Tibial nerve (tissue), 4 donors: ENCODE data around the gene PGPEP1. TPM values are rescaled to one million over a fixed set of nuclear protein-coding genes. Genes with fewer than 3 reads are reported as not detected.
"Not testable (repeated sequence)": the region's sequence is repeated elsewhere in the genome, so short reads cannot be mapped to it uniquely, and the experiment has no call there.

Experiments
- DNase-seq, 2 donors: peaks; one replicate each; pipeline ENCODE4 v3.0.0-alpha.2; 2019; ENCODE audit warnings: low spot score in 2 of 2
- H3K27ac ChIP-seq, 4 donors: fragments of 200-600 bp; sonication (generic) in 3 of 4; one replicate each; pipeline ENCODE4 v1.5.1; 2017 to 2019; ENCODE audit warnings: mild to moderate bottlenecking in 1 of 4
- H3K27me3 ChIP-seq, 2 donors: fragments of 200-600 bp; sonication (generic) in 1 of 2; one replicate each; pipeline versions ENCODE4 v1.5.1 to v1.6.0; 2017 to 2019
- H3K36me3 ChIP-seq, 3 donors: fragments of 200-600 bp; sonication (generic); one replicate each; pipeline ENCODE4 v1.5.1; 2018 to 2019
- H3K4me1 ChIP-seq, 4 donors: fragments of 200-600 bp; sonication (generic) in 3 of 4; one replicate each; pipeline ENCODE4 v1.5.1; 2017 to 2019
- H3K4me3 ChIP-seq, 4 donors: fragments of 200-600 bp; sonication (generic) in 3 of 4; one replicate each; pipeline ENCODE4 v1.5.1; 2017 to 2019; ENCODE audit warnings: mild to moderate bottlenecking in 1 of 4, moderate library complexity in 1 of 4
- H3K9me3 ChIP-seq, 4 donors: fragments of 200-600 bp; sonication (generic) in 3 of 4; one replicate each; pipeline ENCODE4 v1.5.1; 2017 to 2019
- CTCF ChIP-seq, 5 experiments: fragments of 200-600 bp in 3 of 5; fragments of 450-650 bp in 2 of 5; sonication (generic) in 3 of 5; IDR thresholded peaks; one replicate each; pipeline ENCODE4 v1.5.1; 2016 to 2019; ENCODE audit warnings: antibody characterized with exemption in 5 of 5, mild to moderate bottlenecking in 3 of 5, moderate library complexity in 2 of 5
- EP300 ChIP-seq, 2 donors: sonication (generic); formaldehyde crosslinking; IDR thresholded peaks; one replicate each; pipeline ENCODE4 v1.6.1; 2017; ENCODE audit warnings: antibody characterized with exemption in 2 of 2, mild to moderate bottlenecking in 1 of 2
- POLR2A ChIP-seq, 2 donors: fragments of 450-650 bp; IDR thresholded peaks; one replicate each; pipeline ENCODE4 v1.6.1; 2017; ENCODE audit warnings: antibody characterized with exemption in 2 of 2, mild to moderate bottlenecking in 2 of 2, moderate library complexity in 2 of 2
- WGBS, 2 donors: methylation state at CpG; one replicate each; pipeline ENCODE4 v1.1.5; 2018; 5-methylcytosine and 5-hydroxymethylcytosine counted together
- total RNA-seq, 4 donors: library from RNA; depleted of rRNA; stranded (reverse); fragments of >200 nt; gene quantifications; one replicate each; pipeline ENCODE4 v1.1.0, GENCODE V29; 2016

PGPEP1 gene
- total RNA-seq, 4 donors from 2014 or later: 15.9 to 27.9 (median 20.1) TPM

- Histone ChIP-seq H3K27me3 (peaks cover 0 to 20% of the 10 kb centered on the region in 2 donors), H3K4me3 (peak overlapping the region in 1 of 4 donors; percentile 24), H3K36me3 (no peaks in the 10 kb centered on the region), H3K27ac (peak overlapping the region in 1 of 4 donors; percentile 36), H3K9me3 (no peaks in the 10 kb centered on the region), H3K4me1 (peaks cover 0 to 23% (median 6%) of the 10 kb centered on the region in 4 donors)
- DNase-seq: no peak
- 45 to 48% methylated on average over 7 of the region's 7 CpGs for WGBS, 2 donors
- TF ChIP-seq POLR2A (IDR thresholded peaks at IDR 0.05) (peak in 1 of 2 donors; percentile 8), CTCF (IDR thresholded peaks at IDR 0.05) (no peak), EP300 (IDR thresholded peaks at IDR 0.05) (peak in 1 of 2 donors; percentile 49)
Observed at GRCh38 chr19:18393836-18394235, 53.4 kb downstream of the PGPEP1 start.

- H3K9me3 ChIP-seq: no peaks in the 10 kb centered on the region
- H3K27me3 ChIP-seq: peaks cover 0 to 20% of the 10 kb centered on the region in 2 donors
- WGBS, 2 donors: 51 to 52% methylated on average over 23 to 28 of the region's 37 CpGs
- H3K4me1 ChIP-seq: peaks cover 0 to 23% (median 5%) of the 10 kb centered on the region in 4 donors
- TF ChIP-seq EP300 (IDR thresholded peaks at IDR 0.05): no peak
- no peak for TF ChIP-seq CTCF (IDR thresholded peaks at IDR 0.05)
- no peak for TF ChIP-seq POLR2A (IDR thresholded peaks at IDR 0.05)
- H3K4me3 ChIP-seq: peak overlapping the region; percentile 5 to 45 (median 22)
- H3K27ac ChIP-seq: no peak overlapping the region
- DNase-seq: no peak
- H3K36me3 ChIP-seq: no peaks in the 10 kb centered on the region
Observed at GRCh38 chr19:18396471-18397241, 56.3 kb downstream of the PGPEP1 start.

GRCh38 chr19:18397242-18398202 is 57.1 kb downstream of the PGPEP1 start, which contains the start of gene LRRC25:
LRRC25 (minus strand) TSS chr19:18397622; CDS start chr19:18396963, 659 bp downstream.
- Histone ChIP-seq H3K4me1 (peaks cover 0 to 31% (median 4%) of the 10 kb centered on the region in 4 donors), H3K27ac (peak within 1 kb of the TSS in 1 of 4 donors; percentile 42), H3K27me3 (peaks cover 0 to 20% of the 10 kb centered on the region in 2 donors), H3K9me3 (no peaks in the 10 kb centered on the region), H3K36me3 (no peaks in the 10 kb centered on the region), H3K4me3 (peak within 1 kb of the TSS; percentile 5 to 45 (median 22))
- DNase-seq: peak in 1 of 2 donors; percentile 33
- TF ChIP-seq CTCF (IDR thresholded peaks at IDR 0.05) (no peak), POLR2A (IDR thresholded peaks at IDR 0.05) (peak in 1 of 2 donors; percentile 27), EP300 (IDR thresholded peaks at IDR 0.05) (peak in 1 of 2 donors; percentile 56)
- 12 to 24% methylated on average over 18 to 30 of the region's 33 CpGs for WGBS, 2 donors

GRCh38 chr19:18399008-18399407 is 58.6 kb downstream of the PGPEP1 start:
- Histone ChIP-seq H3K9me3 (no peaks in the 10 kb centered on the region), H3K27ac (no peak overlapping the region), H3K27me3 (peaks cover 0 to 20% of the 10 kb centered on the region in 2 donors), H3K4me3 (no peak overlapping the region), H3K4me1 (peaks cover 0 to 40% (median 2%) of the 10 kb centered on the region in 4 donors), H3K36me3 (no peaks in the 10 kb centered on the region)
- DNase-seq: peak in 1 of 2 donors; percentile 48
- TF ChIP-seq EP300 (IDR thresholded peaks at IDR 0.05): peak in 1 of 2 donors; percentile 60
- TF ChIP-seq POLR2A (IDR thresholded peaks at IDR 0.05): no peak
- 37 to 49% methylated on average over 6 of the region's 6 CpGs for WGBS, 2 donors

GRCh38 chr19:18401580-18402112 is 61.2 kb downstream of the PGPEP1 start:
- H3K9me3 ChIP-seq: no peaks in the 10 kb centered on the region
- H3K36me3 ChIP-seq: no peaks in the 10 kb centered on the region
- peaks cover 0 to 20% of the 10 kb centered on the region in 2 donors for H3K27me3 ChIP-seq
- TF ChIP-seq CTCF (IDR thresholded peaks at IDR 0.05) (peak in 4 of 5 experiments; percentile 10 to 44 (median 19)), POLR2A (IDR thresholded peaks at IDR 0.05) (no peak), EP300 (IDR thresholded peaks at IDR 0.05) (peak in 1 of 2 donors; percentile 31)
- H3K4me3 ChIP-seq: no peak overlapping the region
- H3K4me1 ChIP-seq: peaks cover 0 to 42% (median 2%) of the 10 kb centered on the region in 4 donors
- peak in 1 of 2 donors; percentile 67 for DNase-seq
- 40 to 47% methylated on average over 7 of the region's 7 CpGs for WGBS, 2 donors
- H3K27ac ChIP-seq: peak overlapping the region in 3 of 4 donors; percentile 19 to 64 (median 34)

- 68 to 69% methylated on average over 18 of the region's 18 CpGs for WGBS, 2 donors
- Histone ChIP-seq H3K27me3 (peaks cover 0 to 11% of the 10 kb centered on the region in 2 donors), H3K4me1 (peaks cover 0 to 33% (median 0%) of the 10 kb centered on the region in 4 donors), H3K27ac (peak overlapping the region in 3 of 4 donors; percentile 34 to 64 (median 42))
- not testable (repeated sequence) for DNase-seq, H3K36me3 ChIP-seq, H3K4me3 ChIP-seq, H3K9me3 ChIP-seq
Observed at GRCh38 chr19:18402455-18403248, 62.3 kb downstream of the PGPEP1 start.

- H3K27ac ChIP-seq, H3K4me3 ChIP-seq, H3K9me3 ChIP-seq, H3K27me3 ChIP-seq, DNase-seq, H3K36me3 ChIP-seq: not testable (repeated sequence)
- H3K4me1 ChIP-seq: peaks cover 0 to 27% (median 0%) of the 10 kb centered on the region in 4 donors
- 87 to 89% methylated on average over 11 of the region's 11 CpGs for WGBS, 2 donors
Observed at GRCh38 chr19:18405754-18406153, 65.4 kb downstream of the PGPEP1 start.
